ENCODE measurements around the gene LPP.
A peak's percentile ranks its signal among the peaks of the same experiment; 100 is the strongest.

The LPP gene

GRCh38 chr3:188292251-188292650 is 138.3 kb downstream of the LPP start:
- TF ChIP-seq, protein P1, sequence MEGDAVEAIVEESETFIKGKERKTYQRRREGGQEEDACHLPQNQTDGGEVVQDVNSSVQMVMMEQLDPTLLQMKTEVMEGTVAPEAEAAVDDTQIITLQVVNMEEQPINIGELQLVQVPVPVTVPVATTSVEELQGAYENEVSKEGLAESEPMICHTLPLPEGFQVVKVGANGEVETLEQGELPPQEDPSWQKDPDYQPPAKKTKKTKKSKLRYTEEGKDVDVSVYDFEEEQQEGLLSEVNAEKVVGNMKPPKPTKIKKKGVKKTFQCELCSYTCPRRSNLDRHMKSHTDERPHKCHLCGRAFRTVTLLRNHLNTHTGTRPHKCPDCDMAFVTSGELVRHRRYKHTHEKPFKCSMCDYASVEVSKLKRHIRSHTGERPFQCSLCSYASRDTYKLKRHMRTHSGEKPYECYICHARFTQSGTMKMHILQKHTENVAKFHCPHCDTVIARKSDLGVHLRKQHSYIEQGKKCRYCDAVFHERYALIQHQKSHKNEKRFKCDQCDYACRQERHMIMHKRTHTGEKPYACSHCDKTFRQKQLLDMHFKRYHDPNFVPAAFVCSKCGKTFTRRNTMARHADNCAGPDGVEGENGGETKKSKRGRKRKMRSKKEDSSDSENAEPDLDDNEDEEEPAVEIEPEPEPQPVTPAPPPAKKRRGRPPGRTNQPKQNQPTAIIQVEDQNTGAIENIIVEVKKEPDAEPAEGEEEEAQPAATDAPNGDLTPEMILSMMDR (IDR thresholded peaks at IDR 0.05) = no peak
- no peak for TF ChIP-seq ZFX (IDR thresholded peaks at IDR 0.05; ENCODE audit: borderline replicate concordance)
- no peak overlapping the region for H3K27ac ChIP-seq

- no peak overlapping the region for H3K27ac ChIP-seq
- TF ChIP-seq, protein P1 (IDR thresholded peaks at IDR 0.05) = no peak
- no peak for TF ChIP-seq ZFX (IDR thresholded peaks at IDR 0.05; ENCODE audit: borderline replicate concordance)
Observed at GRCh38 chr3:188292827-188293226, 138.9 kb downstream of the LPP start.

GRCh38 chr3:188294113-188294512 is 140.2 kb downstream of the LPP start:
- peak overlapping the region; percentile 79 for H3K27ac ChIP-seq
- TF ChIP-seq, protein P1 (IDR thresholded peaks at IDR 0.05) = no peak
- no peak for TF ChIP-seq ZFX (IDR thresholded peaks at IDR 0.05; ENCODE audit: borderline replicate concordance)

- no peak for TF ChIP-seq ZFX (IDR thresholded peaks at IDR 0.05; ENCODE audit: borderline replicate concordance)
- TF ChIP-seq, protein P1 (IDR thresholded peaks at IDR 0.05) = no peak
- H3K27ac ChIP-seq = peak overlapping the region; percentile 79
Observed at GRCh38 chr3:188294823-188295487, 141.0 kb downstream of the LPP start.

GRCh38 chr3:188295876-188296275 is 141.9 kb downstream of the LPP start:
- peak overlapping the region; percentile 79 for H3K27ac ChIP-seq
- TF ChIP-seq, protein P1 (IDR thresholded peaks at IDR 0.05) = no peak
- TF ChIP-seq ZFX (IDR thresholded peaks at IDR 0.05; ENCODE audit: borderline replicate concordance) = no peak

GRCh38 chr3:188296761-188297612 is 143.0 kb downstream of the LPP start:
- TF ChIP-seq, protein P1 (IDR thresholded peaks at IDR 0.05) = no peak
- TF ChIP-seq ZFX (IDR thresholded peaks at IDR 0.05; ENCODE audit: borderline replicate concordance) = no peak
- H3K27ac ChIP-seq = peak overlapping the region; percentile 79

- TF ChIP-seq ZFX (IDR thresholded peaks at IDR 0.05; ENCODE audit: borderline replicate concordance) = no peak
- TF ChIP-seq, protein P1 (IDR thresholded peaks at IDR 0.05) = no peak
- no peak overlapping the region for H3K27ac ChIP-seq
Observed at GRCh38 chr3:188298585-188298984, 144.6 kb downstream of the LPP start.

Data from 22Rv1 (cell line).